ENCODE measurements around the gene CD22. TPM values are rescaled to one million over a fixed set of nuclear protein-coding genes. Genes with fewer than 3 reads are reported as not detected.

CD22 gene
- total and polyA plus RNA-seq, 2 of the 13 experiments (the other 11 are each of a cell fraction or from before 2014, with no cell fraction given): 0.71 to 1.7 TPM

- peak; percentile 25 for TF ChIP-seq ZNF687 (CRISPR knock-in tag; IDR thresholded peaks at IDR 0.05)
Measured at GRCh38 chr19:35348911-35349611, 20.1 kb downstream of the CD22 start (continued).

GRCh38 chr19:35349614-35350521 is 20.9 kb downstream of the CD22 start:
- in situ Hi-C loops (cut with HindIII; ENCODE audit: extremely low pct_ligation_motif_present, low pct_unique_long_range_greater_than_20kb) (loop anchor here (5.0 kb wide), 1 partner anchor 117 kb away; no protein-coding TSS in a partner anchor), intact Hi-C loops (cut with micrococcal nuclease; ENCODE audit: unreplicated experiment) (loop anchor here (5.0 kb wide), 1 partner anchor 47 kb away; no protein-coding TSS in a partner anchor)
- no peak for DNase-seq (ENCODE audit: low spot score)
- no peak for TF ChIP-seq ELF1 (CRISPR knock-in tag; IDR thresholded peaks at IDR 0.05)
- TF ChIP-seq NFIB (CRISPR knock-in tag; IDR thresholded peaks at IDR 0.05; ENCODE audit: borderline replicate concordance): no peak
- TF ChIP-seq SPEN (CRISPR knock-in tag; IDR thresholded peaks at IDR 0.05; ENCODE audit: low read depth): no peak
- TF ChIP-seq ELF3 (CRISPR knock-in tag; IDR thresholded peaks at IDR 0.05): no peak
- no peak for TF ChIP-seq ZNF780A (CRISPR knock-in tag; IDR thresholded peaks at IDR 0.05)
- no peak for TF ChIP-seq KLF6 (CRISPR knock-in tag; IDR thresholded peaks at IDR 0.05)
- TF ChIP-seq ZEB1 (IDR thresholded peaks at IDR 0.05; ENCODE audit: insufficient replicate concordance, low read depth): no peak
- TF ChIP-seq KDM5A (IDR thresholded peaks at IDR 0.05; ENCODE audit: borderline replicate concordance, low read length): no peak
- TF ChIP-seq TRIM22 (IDR thresholded peaks at IDR 0.05): no peak
- no peak for TF ChIP-seq MLXIP (CRISPR knock-in tag; IDR thresholded peaks at IDR 0.05; ENCODE audit: borderline replicate concordance)

More at GRCh38 chr19:35349614-35350521, 20.9 kb downstream of the CD22 start:
- POLR2A ChIA-PET: no interaction called here
- Histone ChIP-seq H3K27ac (ENCODE audit: extremely low read length, insufficient read depth, low read length) (no peak overlapping the region), H3K36me3 (replicated peaks in 1 of 2; ENCODE audit: control insufficient read depth in 1 of 2, insufficient read depth in 2 of 2, low read length in 2 of 2) (no peaks in the 10 kb centered on the region), H3K4me3 (replicated peaks in 1 of 3; ENCODE audit: insufficient read depth in 1 of 3, low read depth in 2 of 3, low read length in 3 of 3) (no peak overlapping the region), H3K9me3 (ENCODE audit: low read length) (no peaks in the 10 kb centered on the region), H3K4me1 (ENCODE audit: insufficient read depth, low read length) (peaks cover 61% of the 10 kb centered on the region), H3K79me2 (ENCODE audit: insufficient read depth, low read length) (no peaks in the 10 kb centered on the region), H2AFZ (ENCODE audit: low read length) (no peak overlapping the region), H3K9ac (ENCODE audit: insufficient read depth, low read depth, low read length) (no peak overlapping the region), H4K20me1 (ENCODE audit: insufficient read depth, low read length) (no peaks in the 10 kb centered on the region), H3K4me2 (ENCODE audit: low read depth, low read length) (no peak overlapping the region), H3K27me3 (ENCODE audit: control insufficient read depth in 1 of 2, insufficient read depth in 2 of 2, low read length in 2 of 2) (0 out of 5 replicates have a peak, but pooled peaks cover 0 to 1% of the 10 kb centered on the region in 2 experiments)
- FAIRE-seq (no peak), ATAC-seq (no peak)
- CTCF ChIA-PET (ENCODE audit: low intra/inter-chr PET ratio, low total read pairs): no interaction called here
- BruUV-seq (replicated peaks): no TSS peak
- 68% methylated on average over 12 of the region's 17 CpGs for WGBS (ENCODE audit: low lambda C conversion rate)

Measured in HepG2 (cell line).